ENCODE results near the gene ELMO1. TPM values are rescaled to one million over a fixed set of nuclear protein-coding genes. Genes with fewer than 3 reads are reported as not detected.

The ELMO1 gene
- total and polyA plus RNA-seq, 10 donors = 26.0 to 494 (median 201) TPM

DNA sequence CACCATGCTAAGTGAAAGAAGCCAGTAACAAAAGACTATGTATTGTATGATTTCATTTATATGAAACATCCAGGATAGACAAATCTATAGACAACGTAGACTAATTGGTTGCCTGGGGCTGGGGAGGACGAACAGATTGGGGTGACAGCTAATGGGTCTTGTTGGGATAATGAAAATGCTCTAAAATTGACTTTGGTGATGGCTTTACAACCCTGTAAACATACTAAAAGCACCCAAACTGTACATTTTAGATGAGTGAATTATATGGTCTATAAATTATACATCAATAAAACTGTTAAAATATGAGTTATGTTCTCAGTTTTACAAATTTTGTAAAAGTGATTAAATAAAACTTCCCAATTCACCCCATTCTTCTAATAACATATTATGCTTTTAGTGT is 261.5 kb downstream of the ELMO1 start:
- TF ChIP-seq, protein P1, sequence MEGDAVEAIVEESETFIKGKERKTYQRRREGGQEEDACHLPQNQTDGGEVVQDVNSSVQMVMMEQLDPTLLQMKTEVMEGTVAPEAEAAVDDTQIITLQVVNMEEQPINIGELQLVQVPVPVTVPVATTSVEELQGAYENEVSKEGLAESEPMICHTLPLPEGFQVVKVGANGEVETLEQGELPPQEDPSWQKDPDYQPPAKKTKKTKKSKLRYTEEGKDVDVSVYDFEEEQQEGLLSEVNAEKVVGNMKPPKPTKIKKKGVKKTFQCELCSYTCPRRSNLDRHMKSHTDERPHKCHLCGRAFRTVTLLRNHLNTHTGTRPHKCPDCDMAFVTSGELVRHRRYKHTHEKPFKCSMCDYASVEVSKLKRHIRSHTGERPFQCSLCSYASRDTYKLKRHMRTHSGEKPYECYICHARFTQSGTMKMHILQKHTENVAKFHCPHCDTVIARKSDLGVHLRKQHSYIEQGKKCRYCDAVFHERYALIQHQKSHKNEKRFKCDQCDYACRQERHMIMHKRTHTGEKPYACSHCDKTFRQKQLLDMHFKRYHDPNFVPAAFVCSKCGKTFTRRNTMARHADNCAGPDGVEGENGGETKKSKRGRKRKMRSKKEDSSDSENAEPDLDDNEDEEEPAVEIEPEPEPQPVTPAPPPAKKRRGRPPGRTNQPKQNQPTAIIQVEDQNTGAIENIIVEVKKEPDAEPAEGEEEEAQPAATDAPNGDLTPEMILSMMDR (IDR thresholded peaks at IDR 0.05 in 8 of 11, conservative IDR thresholded peaks at IDR 0.05 in 3 of 11) = no peak
- no peak for TF ChIP-seq POLR2A (IDR thresholded peaks at IDR 0.05)
- no peak for TF ChIP-seq POLR2AphosphoS5 (IDR thresholded peaks at IDR 0.05)
- no peak overlapping the region for H3K4me3 ChIP-seq
- H3K4me1 ChIP-seq = peaks cover 0 to 15% (median 5%) of the 10 kb centered on the region in 6 donors
- no peaks in the 10 kb centered on the region for H3K9me3 ChIP-seq
- intact Hi-C loops (cut with DNase I; ENCODE audit: low total_unique reads) = loop anchor here (10.0 kb wide), 1 partner anchor 702 kb away; no protein-coding TSS in a partner anchor
- H3K27ac ChIP-seq = no peak overlapping the region
- no peak for DNase-seq
- WGBS, 5 donors = 47 to 72% (median 68%) methylated on average over 2 of the region's 2 CpGs
- H3K27me3 ChIP-seq (replicated peaks in 1 of 7) = no peaks in the 10 kb centered on the region
- H3K36me3 ChIP-seq = peaks cover 0 to 57% (median 4%) of the 10 kb centered on the region in 6 donors

DNA sequence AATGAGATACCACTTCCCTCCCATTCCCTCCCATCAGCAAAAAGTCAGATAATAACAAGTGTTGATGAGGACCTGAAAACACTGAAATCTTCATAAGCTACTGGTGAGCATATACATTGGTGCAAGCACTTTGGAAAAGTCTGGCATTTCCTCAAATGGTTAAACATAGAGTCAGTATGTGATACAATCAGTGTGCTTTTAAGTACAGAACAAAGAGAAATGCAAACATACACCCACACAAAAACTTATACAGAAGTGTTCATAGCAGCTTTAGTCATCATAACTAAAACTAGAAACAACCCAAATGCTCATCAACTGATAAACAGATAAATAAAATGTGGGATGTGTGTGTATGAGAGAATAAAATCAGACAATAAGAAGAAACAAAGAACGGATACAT is 261.9 kb downstream of the ELMO1 start:
- H3K9me3 ChIP-seq = no peaks in the 10 kb centered on the region
- H3K27ac ChIP-seq = no peak overlapping the region
- no peak for DNase-seq
- 74 to 95% (median 91%) methylated on average over 1 of the region's 1 CpG for WGBS, 5 donors
- H3K36me3 ChIP-seq = peaks cover 0 to 52% (median 4%) of the 10 kb centered on the region in 6 donors
- no peak overlapping the region for H3K4me3 ChIP-seq
- TF ChIP-seq, protein P1 (IDR thresholded peaks at IDR 0.05 in 8 of 11, conservative IDR thresholded peaks at IDR 0.05 in 3 of 11) = no peak
- TF ChIP-seq POLR2A (IDR thresholded peaks at IDR 0.05) (no peak), POLR2AphosphoS5 (IDR thresholded peaks at IDR 0.05) (no peak)
- H3K27me3 ChIP-seq (replicated peaks in 1 of 7) = no peaks in the 10 kb centered on the region
- intact Hi-C loops (cut with DNase I; ENCODE audit: low total_unique reads) = loop anchor here (10.0 kb wide), 1 partner anchor 702 kb away; no protein-coding TSS in a partner anchor
- peaks cover 0 to 20% (median 9%) of the 10 kb centered on the region in 6 donors for H3K4me1 ChIP-seq

DNA sequence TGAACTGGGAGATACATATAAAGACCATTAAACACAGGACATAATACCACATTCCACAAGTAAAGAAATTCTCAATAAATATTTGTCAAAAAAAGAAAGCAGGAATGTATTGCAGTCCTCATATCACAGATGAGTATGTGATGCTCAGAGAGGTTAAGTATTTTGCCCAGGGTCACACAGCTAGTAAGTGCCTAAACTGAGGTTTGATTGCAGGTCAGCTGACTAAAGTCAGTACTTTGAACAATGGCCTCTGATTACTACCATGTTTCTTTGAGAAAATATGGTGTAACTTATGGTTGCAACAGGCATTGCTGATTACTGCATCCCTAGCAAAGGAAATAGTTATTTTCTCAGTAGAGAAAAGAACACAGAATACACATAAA is 267.1 kb downstream of the ELMO1 start:
- Histone ChIP-seq H3K36me3 (peaks cover 0 to 69% (median 9%) of the 10 kb centered on the region in 6 donors), H3K27ac (peak overlapping the region in 3 of 8 donors; percentile 8 to 32 (median 26)), H3K4me1 (peaks cover 0 to 35% (median 17%) of the 10 kb centered on the region in 6 donors), H3K27me3 (replicated peaks in 1 of 7) (no peaks in the 10 kb centered on the region), H3K4me3 (no peak overlapping the region), H3K9me3 (no peaks in the 10 kb centered on the region)
- no peak for DNase-seq
- TF ChIP-seq POLR2A (IDR thresholded peaks at IDR 0.05) = no peak
- TF ChIP-seq POLR2AphosphoS5 (IDR thresholded peaks at IDR 0.05) = no peak
- TF ChIP-seq, protein P1 (IDR thresholded peaks at IDR 0.05 in 8 of 11, conservative IDR thresholded peaks at IDR 0.05 in 3 of 11) = no peak
- intact Hi-C loops (cut with DNase I; ENCODE audit: low total_unique reads) = loop anchor here (5.0 to 10.0 kb wide), 2 partner anchors 214 to 697 kb away; no protein-coding TSS in a partner anchor

DNA sequence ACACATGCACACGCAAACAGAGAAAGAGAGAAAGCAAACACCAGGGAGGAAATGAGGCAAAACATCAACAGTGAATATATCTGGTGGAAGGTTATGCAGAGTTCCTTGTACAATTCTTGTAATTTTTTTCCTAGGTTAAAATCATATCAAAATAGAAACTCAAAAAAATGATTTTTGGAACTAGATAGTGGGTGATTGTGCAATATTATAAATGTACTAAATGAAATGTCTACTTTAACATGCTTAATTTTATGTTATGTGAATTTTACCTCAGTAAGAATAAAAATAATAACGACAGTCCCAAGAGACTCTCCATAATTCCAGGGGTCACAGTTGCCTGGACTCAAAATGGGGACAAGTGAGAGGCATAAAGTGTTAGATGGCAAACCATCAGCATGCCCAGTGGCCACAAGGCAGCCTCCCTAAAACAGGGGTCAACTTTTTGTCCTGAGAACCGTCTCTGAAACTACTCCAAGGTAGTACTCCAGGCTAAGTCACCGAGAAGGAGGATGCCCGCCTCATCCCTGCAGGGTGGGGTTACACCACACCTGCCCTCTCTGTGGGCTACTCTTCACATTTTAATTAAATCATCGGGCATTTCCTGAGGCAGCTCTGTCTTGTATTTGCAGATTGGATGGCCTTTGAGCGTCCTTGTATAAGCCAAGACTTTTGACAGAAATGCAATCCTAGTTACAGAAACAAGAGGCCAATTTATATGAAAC is 267.7 kb downstream of the ELMO1 start:
- TF ChIP-seq, protein P1 (IDR thresholded peaks at IDR 0.05 in 8 of 11, conservative IDR thresholded peaks at IDR 0.05 in 3 of 11) = no peak
- no peak for TF ChIP-seq POLR2A (IDR thresholded peaks at IDR 0.05)
- TF ChIP-seq POLR2AphosphoS5 (IDR thresholded peaks at IDR 0.05) = no peak
- no peaks in the 10 kb centered on the region for H3K27me3 ChIP-seq (replicated peaks in 1 of 7)
- H3K4me3 ChIP-seq = no peak overlapping the region
- no peak for DNase-seq
- intact Hi-C loops (cut with DNase I; ENCODE audit: low total_unique reads) = loop anchor here (5.0 to 10.0 kb wide), 2 partner anchors 214 to 696 kb away; no protein-coding TSS in a partner anchor
- no peak overlapping the region for H3K27ac ChIP-seq
- peaks cover 0 to 74% (median 9%) of the 10 kb centered on the region in 6 donors for H3K36me3 ChIP-seq
- H3K9me3 ChIP-seq = no peaks in the 10 kb centered on the region
- WGBS, 5 donors = 79 to 93% (median 80%) methylated on average over 7 of the region's 7 CpGs
- peaks cover 0 to 35% (median 17%) of the 10 kb centered on the region in 6 donors for H3K4me1 ChIP-seq

Data from spleen (tissue), 11 donors.